Gastroesophageal sphincter (tissue), 4 donors: Measurements from ENCODE around the gene FGFR3. TPM values are rescaled to one million over a fixed set of nuclear protein-coding genes. Genes with fewer than 3 reads are reported as not detected.

Experiments used
- ATAC-seq: fragments of 150-250 bp; one replicate; pipeline ENCODE4 v1.9.1; 2016; ENCODE audit warnings: mild to moderate bottlenecking, moderate library complexity
- H3K27ac ChIP-seq, 4 donors: fragments of 200-600 bp; sonication (generic) in 3 of 4; 1 replicate in 3 of 4; 2 replicates in 1 of 4; pipeline ENCODE4 v1.5.1; 2016 to 2019
- H3K27me3 ChIP-seq: fragments of 200-600 bp; sonication (generic); one replicate; pipeline ENCODE4 v1.5.1; 2019
- H3K36me3 ChIP-seq, 2 donors: fragments of 200-600 bp; sonication (generic); one replicate each; pipeline ENCODE4 v1.5.1; 2019; ENCODE audit warnings: control low read depth in 1 of 2
- H3K4me1 ChIP-seq, 3 donors: fragments of 200-600 bp; sonication (generic); 1 replicate in 2 of 3; 2 replicates in 1 of 3; pipeline ENCODE4 v1.5.1; 2016 to 2019; ENCODE audit warnings: control low read depth in 2 of 3
- H3K4me3 ChIP-seq, 2 donors: fragments of 200-600 bp; sonication (generic); one replicate each; pipeline ENCODE4 v1.5.1; 2019; ENCODE audit warnings: mild to moderate bottlenecking in 1 of 2, moderate library complexity in 1 of 2
- H3K9me3 ChIP-seq, 3 donors: fragments of 200-600 bp; sonication (generic); one replicate each; pipeline ENCODE4 v1.5.1; 2017 to 2019; ENCODE audit warnings: control low read depth in 2 of 3
- EP300 ChIP-seq: sonication (generic); formaldehyde crosslinking; IDR thresholded peaks from one replicate; pipeline ENCODE4 v1.6.1; 2017; ENCODE audit warnings: antibody characterized with exemption, mild to moderate bottlenecking
- POLR2A ChIP-seq, 2 donors: fragments of 450-650 bp; IDR thresholded peaks; one replicate each; pipeline ENCODE4 v1.6.1; 2017; ENCODE audit warnings: antibody characterized with exemption in 2 of 2, mild to moderate bottlenecking in 2 of 2, moderate library complexity in 1 of 2
- POLR2AphosphoS5 ChIP-seq: sonication (generic); formaldehyde crosslinking; IDR thresholded peaks from one replicate; pipeline ENCODE4 v1.6.1; 2017; ENCODE audit warnings: antibody characterized with exemption
- WGBS, 2 donors: methylation state at CpG; one replicate each; pipeline ENCODE4 v1.1.5; 2018; ENCODE audit warnings: low coverage in 1 of 2; 5-methylcytosine and 5-hydroxymethylcytosine counted together
- total RNA-seq, 4 donors: library from RNA; depleted of rRNA; stranded (reverse); fragments of >200 nt; gene quantifications; one replicate each; pipeline ENCODE4 v1.1.0, GENCODE V29; 2016
- TF ChIP-seq, protein P1 (sequence below), 4 experiments: fragments of 200-600 bp in 2 of 4; fragments of 450-650 bp in 2 of 4; sonication (generic) in 1 of 4; IDR thresholded peaks; one replicate each; pipeline ENCODE4 v1.5.1; 2017 to 2019; ENCODE audit warnings: antibody characterized with exemption in 4 of 4, mild to moderate bottlenecking in 2 of 4, moderate library complexity in 2 of 4

Gene FGFR3
- total RNA-seq, 4 donors from 2014 or later = 1.4 to 17.7 (median 1.8) TPM

DNA sequence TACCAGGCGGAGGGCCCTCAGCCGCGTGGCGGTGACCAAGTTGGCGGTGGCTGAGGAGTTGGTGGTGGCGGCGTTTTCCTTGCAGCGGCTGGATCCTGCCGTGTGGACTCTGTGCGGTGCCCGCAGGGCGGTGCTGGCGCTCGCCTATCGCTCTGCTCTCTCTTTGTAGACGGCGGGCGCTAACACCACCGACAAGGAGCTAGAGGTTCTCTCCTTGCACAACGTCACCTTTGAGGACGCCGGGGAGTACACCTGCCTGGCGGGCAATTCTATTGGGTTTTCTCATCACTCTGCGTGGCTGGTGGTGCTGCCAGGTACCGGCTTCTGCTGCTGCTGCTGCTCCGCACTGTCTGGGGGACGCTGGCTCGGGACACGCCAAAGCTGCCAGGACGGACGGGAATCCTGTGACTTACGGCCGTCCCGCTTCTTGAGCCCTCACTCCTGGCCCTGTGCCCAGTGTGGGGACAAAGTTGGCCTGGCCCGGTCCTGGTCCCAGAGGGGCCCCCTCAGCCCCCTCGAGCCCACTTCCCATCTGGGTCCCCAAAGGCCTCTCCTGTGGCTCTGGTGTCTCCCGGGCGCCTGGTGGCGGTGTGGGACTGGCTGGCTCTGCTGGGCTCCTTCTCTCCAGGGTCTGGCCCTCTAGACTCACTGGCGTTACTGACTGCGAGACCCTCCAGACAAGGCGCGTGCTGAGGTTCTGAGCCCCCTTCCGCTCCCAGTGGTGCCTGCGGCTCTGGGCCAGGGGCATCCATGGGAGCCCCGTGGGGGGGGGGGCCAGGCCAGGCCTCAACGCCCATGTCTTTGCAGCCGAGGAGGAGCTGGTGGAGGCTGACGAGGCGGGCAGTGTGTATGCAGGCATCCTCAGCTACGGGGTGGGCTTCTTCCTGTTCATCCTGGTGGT lies 10.7 kb downstream of the FGFR3 start:
- Histone ChIP-seq H3K4me3 (no peak overlapping the region), H3K9me3 (no peaks in the 10 kb centered on the region), H3K4me1 (no peaks in the 10 kb centered on the region), H3K36me3 (no peaks in the 10 kb centered on the region), H3K27ac (no peak overlapping the region), H3K27me3 (peaks cover 41% of the 10 kb centered on the region)
- TF ChIP-seq POLR2A (IDR thresholded peaks at IDR 0.05) (no peak), POLR2AphosphoS5 (no peak), EP300 (no peak)
- TF ChIP-seq, protein P1, sequence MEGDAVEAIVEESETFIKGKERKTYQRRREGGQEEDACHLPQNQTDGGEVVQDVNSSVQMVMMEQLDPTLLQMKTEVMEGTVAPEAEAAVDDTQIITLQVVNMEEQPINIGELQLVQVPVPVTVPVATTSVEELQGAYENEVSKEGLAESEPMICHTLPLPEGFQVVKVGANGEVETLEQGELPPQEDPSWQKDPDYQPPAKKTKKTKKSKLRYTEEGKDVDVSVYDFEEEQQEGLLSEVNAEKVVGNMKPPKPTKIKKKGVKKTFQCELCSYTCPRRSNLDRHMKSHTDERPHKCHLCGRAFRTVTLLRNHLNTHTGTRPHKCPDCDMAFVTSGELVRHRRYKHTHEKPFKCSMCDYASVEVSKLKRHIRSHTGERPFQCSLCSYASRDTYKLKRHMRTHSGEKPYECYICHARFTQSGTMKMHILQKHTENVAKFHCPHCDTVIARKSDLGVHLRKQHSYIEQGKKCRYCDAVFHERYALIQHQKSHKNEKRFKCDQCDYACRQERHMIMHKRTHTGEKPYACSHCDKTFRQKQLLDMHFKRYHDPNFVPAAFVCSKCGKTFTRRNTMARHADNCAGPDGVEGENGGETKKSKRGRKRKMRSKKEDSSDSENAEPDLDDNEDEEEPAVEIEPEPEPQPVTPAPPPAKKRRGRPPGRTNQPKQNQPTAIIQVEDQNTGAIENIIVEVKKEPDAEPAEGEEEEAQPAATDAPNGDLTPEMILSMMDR (IDR thresholded peaks at IDR 0.05) = no peak
- WGBS, 2 donors = 93% methylated on average over 12 of the region's 51 CpGs; no CpG with 5 or more reads in 1 of the 2 donors
- no peak for ATAC-seq

DNA sequence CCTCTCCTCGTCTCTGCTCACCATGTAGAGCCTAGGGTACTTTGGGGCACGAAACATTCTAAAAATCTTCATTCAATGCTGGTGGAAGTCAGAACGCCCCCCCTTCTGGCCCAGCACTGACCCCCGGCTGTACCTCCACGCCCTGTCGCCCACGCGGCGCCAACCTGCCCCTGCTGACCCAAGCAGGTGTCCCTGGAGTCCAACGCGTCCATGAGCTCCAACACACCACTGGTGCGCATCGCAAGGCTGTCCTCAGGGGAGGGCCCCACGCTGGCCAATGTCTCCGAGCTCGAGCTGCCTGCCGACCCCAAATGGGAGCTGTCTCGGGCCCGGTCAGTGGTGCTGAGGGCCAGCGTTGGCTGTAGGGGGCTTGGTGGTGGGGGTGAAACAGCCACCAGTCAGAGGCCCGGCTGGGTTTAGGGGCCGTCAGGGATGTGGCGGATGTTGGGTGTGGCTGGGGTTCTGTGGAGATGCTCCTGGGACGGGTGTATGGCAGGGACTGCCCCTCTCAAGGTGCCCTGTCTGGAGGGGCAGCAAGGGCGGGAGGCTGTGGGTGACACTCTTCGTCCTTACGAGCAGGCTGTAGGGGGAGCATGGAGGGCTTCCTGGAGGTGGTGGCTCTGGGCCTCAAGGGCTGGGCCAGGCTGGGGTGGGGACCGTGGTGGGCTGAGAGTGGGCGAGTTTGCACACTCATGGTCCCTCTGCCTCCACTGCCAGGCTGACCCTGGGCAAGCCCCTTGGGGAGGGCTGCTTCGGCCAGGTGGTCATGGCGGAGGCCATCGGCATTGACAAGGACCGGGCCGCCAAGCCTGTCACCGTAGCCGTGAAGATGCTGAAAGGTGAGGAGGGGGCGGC lies 11.8 kb downstream of the FGFR3 start:
- TF ChIP-seq EP300 = no peak
- TF ChIP-seq POLR2A (IDR thresholded peaks at IDR 0.05) = no peak
- TF ChIP-seq, protein P1 (IDR thresholded peaks at IDR 0.05) = no peak
- no peak for TF ChIP-seq POLR2AphosphoS5
- Histone ChIP-seq H3K9me3 (no peaks in the 10 kb centered on the region), H3K4me3 (no peak overlapping the region), H3K27me3 (peaks cover 32% of the 10 kb centered on the region), H3K27ac (no peak overlapping the region), H3K4me1 (no peaks in the 10 kb centered on the region), H3K36me3 (no peaks in the 10 kb centered on the region)
- ATAC-seq = no peak
- WGBS, 2 donors = 90% methylated on average over 2 of the region's 37 CpGs; no CpG with 5 or more reads in 1 of the 2 donors

DNA sequence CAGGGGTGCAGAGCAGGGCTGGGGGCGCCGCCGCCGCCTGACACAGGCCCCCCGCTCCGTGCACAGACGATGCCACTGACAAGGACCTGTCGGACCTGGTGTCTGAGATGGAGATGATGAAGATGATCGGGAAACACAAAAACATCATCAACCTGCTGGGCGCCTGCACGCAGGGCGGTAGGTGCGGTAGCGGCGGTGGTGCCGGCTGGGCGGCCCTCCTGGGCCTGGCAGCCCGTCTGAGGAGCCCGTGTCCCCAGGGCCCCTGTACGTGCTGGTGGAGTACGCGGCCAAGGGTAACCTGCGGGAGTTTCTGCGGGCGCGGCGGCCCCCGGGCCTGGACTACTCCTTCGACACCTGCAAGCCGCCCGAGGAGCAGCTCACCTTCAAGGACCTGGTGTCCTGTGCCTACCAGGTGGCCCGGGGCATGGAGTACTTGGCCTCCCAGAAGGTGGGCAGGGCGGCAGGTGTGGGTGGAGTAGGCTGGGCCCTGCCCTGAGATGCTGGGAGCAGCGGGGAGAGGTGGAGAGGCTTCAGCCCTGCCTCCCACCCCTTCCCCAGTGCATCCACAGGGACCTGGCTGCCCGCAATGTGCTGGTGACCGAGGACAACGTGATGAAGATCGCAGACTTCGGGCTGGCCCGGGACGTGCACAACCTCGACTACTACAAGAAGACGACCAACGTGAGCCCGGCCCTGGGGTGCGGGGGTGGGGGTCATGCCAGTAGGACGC lies 12.6 kb downstream of the FGFR3 start:
- H3K9me3 ChIP-seq = no peaks in the 10 kb centered on the region
- no CpG with 5 or more reads among the region's 47 CpGs for WGBS, 2 donors
- H3K4me3 ChIP-seq = no peak overlapping the region
- H3K36me3 ChIP-seq = peaks cover 0 to under 1% of the 10 kb centered on the region in 2 donors
- peaks cover 24% of the 10 kb centered on the region for H3K27me3 ChIP-seq
- no peak for TF ChIP-seq EP300
- TF ChIP-seq, protein P1 (IDR thresholded peaks at IDR 0.05) = no peak
- no peak for TF ChIP-seq POLR2AphosphoS5
- TF ChIP-seq POLR2A (IDR thresholded peaks at IDR 0.05) = no peak
- ATAC-seq = no peak
- H3K27ac ChIP-seq = no peak overlapping the region
- H3K4me1 ChIP-seq = no peaks in the 10 kb centered on the region

DNA sequence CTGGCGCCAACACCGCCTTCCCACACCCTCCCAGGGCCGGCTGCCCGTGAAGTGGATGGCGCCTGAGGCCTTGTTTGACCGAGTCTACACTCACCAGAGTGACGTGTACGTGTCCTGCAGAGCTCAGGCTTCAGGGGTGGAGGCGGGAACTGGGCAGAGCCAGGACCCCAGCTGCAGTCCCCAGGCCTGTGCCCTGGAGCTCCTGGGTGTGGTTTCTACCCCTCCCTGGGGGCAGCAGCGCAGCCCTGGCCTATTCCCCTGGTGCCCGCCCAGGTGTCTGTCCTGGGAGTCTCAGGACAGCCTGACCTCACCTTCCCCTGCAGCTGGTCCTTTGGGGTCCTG lies 13.1 kb downstream of the FGFR3 start:
- no peak for ATAC-seq
- no CpG with 5 or more reads among the region's 11 CpGs for WGBS, 2 donors
- TF ChIP-seq POLR2AphosphoS5 (no peak), EP300 (no peak), POLR2A (IDR thresholded peaks at IDR 0.05) (no peak)
- TF ChIP-seq, protein P1 (IDR thresholded peaks at IDR 0.05) = no peak
- peaks cover 0 to 5% of the 10 kb centered on the region in 2 donors for H3K36me3 ChIP-seq
- H3K4me1 ChIP-seq = no peaks in the 10 kb centered on the region
- peaks cover 21% of the 10 kb centered on the region for H3K27me3 ChIP-seq
- no peaks in the 10 kb centered on the region for H3K9me3 ChIP-seq
- H3K4me3 ChIP-seq = no peak overlapping the region
- H3K27ac ChIP-seq = no peak overlapping the region
